Fibroblast of mammary gland (primary cell): ENCODE measurements around the gene GOLGA2.
"Not testable (repeated sequence)": the region's sequence is repeated elsewhere in the genome, so short reads cannot be mapped to it uniquely, and the experiment has no call there.

Experiments used
- DNase-seq: peaks from one replicate; pipeline ENCODE4 v3.0.0-alpha.2; 2010; ENCODE audit warnings: low read depth
- H3K4me3 ChIP-seq: 2 replicates; pipeline ENCODE4 v1.5.1; 2011; ENCODE audit warnings: low read depth, mild to moderate bottlenecking, low read length, moderate library complexity; ENCODE audit not compliant: control insufficient read depth
- TF ChIP-seq, protein P1 (sequence below): conservative IDR thresholded peaks from 2 replicates; pipeline ENCODE4 v1.5.1; 2011; ENCODE audit warnings: low read depth, low read length, inconsistent platforms; ENCODE audit not compliant: control insufficient read depth, insufficient read depth

The GOLGA2 gene

DNA sequence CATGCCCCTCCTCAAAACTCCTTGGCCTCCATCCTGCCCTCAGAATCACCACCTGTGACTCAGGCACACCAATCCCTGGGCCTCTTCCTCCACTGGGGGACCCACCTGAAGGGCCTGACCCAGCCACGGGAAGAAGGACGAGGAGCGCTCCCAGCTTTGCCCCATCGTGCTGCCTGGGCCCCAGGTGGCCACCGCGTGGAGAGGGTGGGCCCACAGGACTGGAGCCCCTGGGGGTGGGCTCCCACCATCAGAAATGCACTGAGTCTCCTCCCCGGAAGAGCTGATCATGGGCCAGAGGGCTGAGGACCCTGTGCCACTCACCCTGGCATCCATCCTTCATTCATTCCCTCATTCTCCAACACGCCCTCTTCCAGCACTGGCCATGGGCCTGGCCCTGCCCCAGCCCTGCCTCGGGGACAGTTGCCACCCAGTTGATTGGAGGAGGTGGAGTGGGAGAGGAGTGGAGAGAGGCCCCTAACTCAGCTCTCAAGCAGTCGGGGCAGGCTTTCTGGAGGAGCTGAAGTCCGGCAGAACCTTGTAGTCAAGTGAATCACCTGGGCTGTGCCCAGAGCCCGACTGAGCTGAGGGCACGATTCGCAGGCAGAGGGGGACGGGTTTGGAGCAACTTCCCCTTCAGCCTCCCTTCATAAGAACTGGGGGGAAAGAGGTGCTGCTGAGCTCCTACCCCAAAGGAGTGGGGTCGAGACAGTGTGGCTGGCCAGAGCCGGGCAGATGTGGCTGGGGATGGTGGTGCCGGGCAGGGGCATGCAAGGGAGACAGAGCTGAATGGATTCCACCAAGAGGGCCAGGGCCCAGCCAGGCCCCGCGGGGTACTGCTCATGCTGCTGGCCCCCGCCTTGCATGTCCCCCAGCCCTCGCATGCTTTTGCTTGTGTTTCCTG lies 43.0 kb downstream of the GOLGA2 start:
- H3K4me3 ChIP-seq, result no peak overlapping the region
- TF ChIP-seq, protein P1, sequence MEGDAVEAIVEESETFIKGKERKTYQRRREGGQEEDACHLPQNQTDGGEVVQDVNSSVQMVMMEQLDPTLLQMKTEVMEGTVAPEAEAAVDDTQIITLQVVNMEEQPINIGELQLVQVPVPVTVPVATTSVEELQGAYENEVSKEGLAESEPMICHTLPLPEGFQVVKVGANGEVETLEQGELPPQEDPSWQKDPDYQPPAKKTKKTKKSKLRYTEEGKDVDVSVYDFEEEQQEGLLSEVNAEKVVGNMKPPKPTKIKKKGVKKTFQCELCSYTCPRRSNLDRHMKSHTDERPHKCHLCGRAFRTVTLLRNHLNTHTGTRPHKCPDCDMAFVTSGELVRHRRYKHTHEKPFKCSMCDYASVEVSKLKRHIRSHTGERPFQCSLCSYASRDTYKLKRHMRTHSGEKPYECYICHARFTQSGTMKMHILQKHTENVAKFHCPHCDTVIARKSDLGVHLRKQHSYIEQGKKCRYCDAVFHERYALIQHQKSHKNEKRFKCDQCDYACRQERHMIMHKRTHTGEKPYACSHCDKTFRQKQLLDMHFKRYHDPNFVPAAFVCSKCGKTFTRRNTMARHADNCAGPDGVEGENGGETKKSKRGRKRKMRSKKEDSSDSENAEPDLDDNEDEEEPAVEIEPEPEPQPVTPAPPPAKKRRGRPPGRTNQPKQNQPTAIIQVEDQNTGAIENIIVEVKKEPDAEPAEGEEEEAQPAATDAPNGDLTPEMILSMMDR, result no peak
- DNase-seq, result no peak

DNA sequence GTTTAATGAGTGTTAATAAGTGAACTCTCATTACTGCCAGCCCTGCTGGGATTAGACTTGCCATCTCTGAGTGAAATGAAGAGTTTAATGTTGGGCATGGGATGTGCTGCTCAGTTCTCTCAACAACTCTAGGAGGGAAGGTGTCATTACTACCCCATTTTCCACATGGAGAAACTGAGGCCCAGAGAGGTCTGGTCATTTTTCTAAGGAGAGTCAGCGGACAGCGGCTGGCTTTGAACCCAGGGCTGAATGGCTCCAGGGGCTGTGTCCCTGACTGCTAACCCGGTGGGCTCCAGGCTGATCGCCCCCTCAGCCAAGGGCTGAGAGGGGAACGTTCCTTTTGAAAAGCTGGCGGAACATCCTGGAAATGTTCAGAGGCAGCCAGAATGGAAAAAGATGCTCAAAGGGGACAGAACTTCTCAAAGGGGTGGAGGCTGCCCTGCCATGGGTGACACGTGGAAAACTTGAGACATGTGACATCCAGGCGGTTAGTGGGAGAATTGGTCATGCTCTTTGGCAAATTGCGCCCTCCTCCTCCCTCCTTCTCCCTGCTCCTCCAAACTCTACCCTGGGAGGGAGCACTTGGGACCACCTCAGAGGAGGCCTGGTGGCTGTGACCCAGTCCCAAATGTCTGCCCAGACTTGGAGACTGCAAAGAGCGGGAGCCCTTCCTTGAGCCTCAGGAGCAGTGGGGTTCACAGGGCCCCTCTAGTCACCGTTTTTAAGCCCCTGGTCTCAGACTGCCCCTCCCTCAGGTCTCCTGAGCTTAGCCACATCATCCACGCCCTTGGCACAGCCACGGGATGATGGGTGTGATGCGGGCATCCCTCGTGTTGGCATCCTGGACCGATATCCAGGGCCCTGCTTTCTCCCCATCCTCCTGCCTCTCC lies 43.9 kb downstream of the GOLGA2 start:
- H3K4me3 ChIP-seq, result no peak overlapping the region
- TF ChIP-seq, protein P1, result no peak
- peak; percentile 40 for DNase-seq

DNA sequence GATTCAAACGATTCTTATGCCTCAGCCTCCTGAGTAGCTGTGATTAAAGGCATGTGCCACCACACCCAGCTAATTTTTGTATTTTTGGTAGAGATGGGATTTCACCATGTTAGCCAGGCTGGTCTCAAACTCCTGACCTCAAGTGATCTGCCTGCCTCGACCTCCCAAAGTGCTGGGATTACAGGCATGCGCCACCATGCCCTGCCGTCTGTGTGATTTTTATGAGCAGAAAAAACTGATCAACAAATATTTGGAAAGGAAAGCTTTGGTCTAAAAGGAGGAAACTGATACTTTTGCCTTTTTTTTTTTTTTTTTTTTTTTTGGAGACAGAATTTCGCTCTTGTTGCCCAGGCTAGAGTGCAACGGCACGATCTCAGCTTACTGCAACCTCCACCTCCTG lies 44.9 kb downstream of the GOLGA2 start:
- not testable (repeated sequence) for DNase-seq, H3K4me3 ChIP-seq

DNA sequence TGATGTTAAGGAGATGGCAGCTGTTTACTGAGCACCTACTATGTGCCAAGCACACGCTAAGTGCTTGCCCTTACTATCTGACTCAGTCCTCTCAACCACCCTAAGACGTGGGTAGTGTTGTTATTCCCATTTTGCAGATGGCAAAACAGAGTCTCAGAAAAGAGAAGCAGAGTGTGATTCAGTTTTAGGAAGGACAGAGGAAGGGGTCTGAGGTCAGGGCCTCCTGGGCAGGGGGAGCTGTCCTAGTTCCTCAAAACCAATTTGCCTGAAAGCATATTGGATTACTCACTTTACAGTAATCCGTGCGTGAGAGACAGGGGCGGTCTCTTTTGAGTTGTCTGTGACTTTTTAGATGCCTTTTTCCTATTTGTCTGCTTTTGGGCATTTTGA lies 49.4 kb downstream of the GOLGA2 start:
- no peak for DNase-seq
- TF ChIP-seq, protein P1, result no peak
- no peak overlapping the region for H3K4me3 ChIP-seq

DNA sequence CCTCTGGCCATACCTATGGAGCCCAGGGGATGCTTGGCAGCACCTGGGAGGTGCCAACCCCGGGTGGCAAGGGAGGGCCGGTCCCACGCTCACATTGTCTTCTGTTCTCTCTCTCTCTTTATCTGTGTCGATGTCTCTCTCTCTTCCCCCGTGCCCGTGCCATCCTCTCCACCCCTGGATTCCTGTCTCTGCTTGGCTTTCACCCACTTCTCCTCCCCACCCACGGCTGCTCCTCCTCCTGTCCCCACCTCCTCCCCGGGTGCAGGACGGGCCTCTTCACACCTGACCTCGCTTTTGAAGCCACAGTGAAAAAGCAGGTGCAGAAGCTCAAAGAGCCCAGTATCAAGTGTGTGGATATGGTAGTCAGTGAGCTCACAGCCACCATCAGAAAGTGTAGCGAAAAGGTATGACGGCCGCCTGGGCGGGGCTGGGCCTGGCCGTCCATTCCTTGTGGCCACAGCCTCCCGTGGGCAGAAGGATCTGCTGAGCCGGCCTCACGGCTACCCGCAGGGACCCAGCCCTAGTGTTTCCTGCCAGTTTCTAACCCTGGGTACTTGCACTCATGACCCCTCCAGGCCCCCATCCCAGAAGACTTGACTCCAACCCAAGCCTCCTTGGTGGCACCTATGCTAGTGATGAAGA lies 49.9 kb downstream of the GOLGA2 start:
- H3K4me3 ChIP-seq, result no peak overlapping the region
- no peak for DNase-seq
- TF ChIP-seq, protein P1, result no peak

DNA sequence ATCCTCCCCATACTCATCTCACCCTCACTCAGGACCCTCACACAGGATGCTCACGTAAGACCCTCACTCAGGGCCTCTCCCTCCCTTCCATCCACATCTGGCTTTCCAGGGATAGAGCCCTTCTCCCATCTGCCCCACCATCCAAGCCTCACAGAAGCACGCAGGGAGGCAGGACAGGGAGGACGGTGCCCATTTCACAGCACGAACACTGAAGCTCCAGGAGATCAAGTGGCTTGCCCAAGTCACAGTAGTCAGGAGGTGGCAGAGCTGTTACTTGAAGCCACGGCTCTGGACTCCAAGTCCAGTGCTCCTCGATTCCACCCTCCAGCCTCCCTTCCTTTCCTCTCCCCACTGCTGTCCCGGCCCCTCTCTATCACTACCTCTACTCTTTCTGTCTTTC lies 50.9 kb downstream of the GOLGA2 start:
- DNase-seq, result no peak
- TF ChIP-seq, protein P1, result no peak
- no peak overlapping the region for H3K4me3 ChIP-seq
